ENCODE data around the gene MACROD2.

Gene MACROD2

GRCh38 chr20:15071085-15071808 lies 1075.9 kb downstream of the MACROD2 start:
- no peak for DNase-seq (ENCODE audit: low spot score)
- no peak for TF ChIP-seq CTCF (IDR thresholded peaks at IDR 0.05; ENCODE audit: extremely low read depth, missing control alignments)

- TF ChIP-seq CTCF (IDR thresholded peaks at IDR 0.05; ENCODE audit: extremely low read depth, missing control alignments), result no peak
- DNase-seq (ENCODE audit: low spot score), result no peak
Measured at GRCh38 chr20:15072316-15072715, 1077.0 kb downstream of the MACROD2 start.

GRCh38 chr20:15075586-15075985 lies 1080.3 kb downstream of the MACROD2 start:
- no peak for TF ChIP-seq CTCF (IDR thresholded peaks at IDR 0.05; ENCODE audit: extremely low read depth, missing control alignments)
- DNase-seq (ENCODE audit: low spot score), result no peak

GRCh38 chr20:15076785-15077184 lies 1081.5 kb downstream of the MACROD2 start:
- DNase-seq (ENCODE audit: low spot score), result no peak
- TF ChIP-seq CTCF (IDR thresholded peaks at IDR 0.05; ENCODE audit: extremely low read depth, missing control alignments), result no peak

GRCh38 chr20:15077733-15078250 lies 1082.5 kb downstream of the MACROD2 start:
- TF ChIP-seq CTCF (IDR thresholded peaks at IDR 0.05; ENCODE audit: extremely low read depth, missing control alignments), result no peak
- DNase-seq (ENCODE audit: low spot score), result no peak

GRCh38 chr20:15079594-15080340 lies 1084.5 kb downstream of the MACROD2 start:
- DNase-seq (ENCODE audit: low spot score), result no peak
- no peak for TF ChIP-seq CTCF (IDR thresholded peaks at IDR 0.05; ENCODE audit: extremely low read depth, missing control alignments)

- DNase-seq (ENCODE audit: low spot score), result no peak
- no peak for TF ChIP-seq CTCF (IDR thresholded peaks at IDR 0.05; ENCODE audit: extremely low read depth, missing control alignments)
Measured at GRCh38 chr20:15081261-15081660, 1085.9 kb downstream of the MACROD2 start.
